ENCODE results near the gene SMAD9. TPM values are rescaled to one million over a fixed set of nuclear protein-coding genes. Genes with fewer than 3 reads are reported as not detected.

The SMAD9 gene
- total and polyA plus RNA-seq, 9 of the 15 experiments (the other 6 are each of a cell fraction or from before 2014, with no cell fraction given): 0.02 to 0.08 (median 0.03) TPM; not detected in 4

DNA sequence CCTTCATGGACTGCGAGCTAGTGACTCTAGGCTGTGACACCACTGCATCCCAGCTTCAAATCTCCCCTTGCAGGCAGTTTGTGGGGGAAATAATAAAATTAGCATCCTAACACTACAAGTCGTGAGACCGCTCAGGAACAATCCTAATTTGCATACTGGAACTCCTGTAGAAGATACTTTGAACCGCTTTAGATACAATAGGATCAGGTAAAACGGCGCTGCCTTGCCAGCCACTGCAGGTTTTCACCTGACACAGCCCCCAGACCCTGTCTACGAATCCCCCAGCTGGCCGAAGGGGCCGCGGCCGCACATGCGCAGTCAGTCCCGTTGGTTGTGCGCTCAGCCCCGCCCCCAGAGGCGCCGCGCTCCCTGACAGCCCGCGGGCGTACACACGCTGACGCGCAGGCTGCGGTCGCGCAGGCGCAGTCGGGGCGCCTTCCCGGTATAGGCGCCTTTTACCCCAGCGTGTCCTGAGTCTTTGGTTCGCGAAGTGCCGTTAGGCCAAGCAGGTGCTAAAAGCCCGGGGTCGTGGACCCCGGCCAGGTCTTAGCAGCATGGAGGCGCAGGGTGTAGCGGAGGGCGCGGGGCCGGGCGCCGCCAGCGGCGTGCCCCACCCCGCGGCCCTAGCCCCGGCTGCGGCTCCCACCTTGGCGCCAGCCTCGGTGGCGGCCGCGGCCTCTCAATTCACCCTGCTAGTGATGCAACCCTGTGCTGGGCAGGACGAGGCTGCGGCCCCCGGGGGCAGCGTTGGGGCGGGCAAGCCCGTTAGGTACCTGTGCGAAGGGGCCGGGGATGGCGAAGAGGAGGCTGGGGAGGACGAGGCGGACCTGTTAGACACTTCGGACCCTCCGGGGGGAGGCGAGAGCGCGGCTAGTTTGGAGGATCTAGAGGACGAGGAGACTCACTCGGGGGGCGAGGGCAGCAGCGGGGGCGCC, 101.0 kb downstream of the SMAD9 start, which contains the start of gene RFXAP:
Gene RFXAP, plus strand, starts transcription at position 419 of the 935 bp plus-strand sequence. Its CDS starts 136 bp downstream, at position 555.
- Histone ChIP-seq H3K27me3 (ENCODE audit: control insufficient read depth in 2 of 2, insufficient read depth in 2 of 2, low read length in 2 of 2) (no peaks in the 10 kb centered on the region), H3K9ac (ENCODE audit: insufficient read depth in 1 of 2, low read depth in 2 of 2, low read length in 2 of 2) (peak within 1 kb of the TSS; percentile 65 to 93), H3K9me3 (replicated peaks; ENCODE audit: control insufficient read depth, insufficient read depth, low read depth, low read length) (no peaks in the 10 kb centered on the region), H2AFZ (ENCODE audit: low read depth, low read length) (peak within 1 kb of the TSS; percentile 94), H3K36me3 (ENCODE audit: control insufficient read depth, insufficient read depth, low read length) (0 out of 3 replicates have a peak, but pooled peaks cover 3% of the 10 kb centered on the region), H3K79me2 (ENCODE audit: control insufficient read depth, insufficient read depth, low read length) (peaks cover 36% of the 10 kb centered on the region), H3K4me3 (peak within 1 kb of the TSS; percentile 78), H3K4me2 (ENCODE audit: insufficient read depth, low read length) (peak within 1 kb of the TSS; percentile 90), H3K9me1 (ENCODE audit: control insufficient read depth, insufficient read depth, low read length) (no peaks in the 10 kb centered on the region), H4K20me1 (replicated peaks; ENCODE audit: control insufficient read depth, insufficient read depth, low read length) (no peaks in the 10 kb centered on the region), H3K27ac (ENCODE audit: extremely low read depth, low read depth, low read length) (peak within 1 kb of the TSS; percentile 69), H3K4me1 (replicated peaks in 1 of 2; ENCODE audit: control insufficient read depth in 2 of 2, insufficient read depth in 2 of 2, low read length in 2 of 2) (peaks cover 8 to 17% of the 10 kb centered on the region in 2 experiments; a peak in 4 of 5 replicates)
- peak; percentile 78 for FAIRE-seq
- POLR2A ChIA-PET: interaction anchor here (0.6 kb wide), 2 partner anchors 469 to 1406 kb away, joined by 3 read pairs; no protein-coding TSS in a partner anchor
- peak; percentile 89 to 93 (median 91) for DNase-seq (ENCODE audit: extremely low read depth in 1 of 4, low spot score in 3 of 4)
- BruUV-seq (replicated peaks): no TSS peak
- in situ Hi-C loops (cut with MboI): no loop called here
- CTCF ChIA-PET (ENCODE audit: low intra/inter-chr PET ratio): no interaction called here
- peak; percentile 89 for ATAC-seq
- 1% methylated on average over 55 of the region's 78 CpGs for WGBS (ENCODE audit: insufficient coverage, low coverage, missing lambda C conversion rate)
- intact Hi-C loops (cut with micrococcal nuclease): loop anchor here (10.0 kb wide), 1 partner anchor 474 kb away; the partner anchor contains the start of gene SPART
- TF ChIP-seq, protein P1, sequence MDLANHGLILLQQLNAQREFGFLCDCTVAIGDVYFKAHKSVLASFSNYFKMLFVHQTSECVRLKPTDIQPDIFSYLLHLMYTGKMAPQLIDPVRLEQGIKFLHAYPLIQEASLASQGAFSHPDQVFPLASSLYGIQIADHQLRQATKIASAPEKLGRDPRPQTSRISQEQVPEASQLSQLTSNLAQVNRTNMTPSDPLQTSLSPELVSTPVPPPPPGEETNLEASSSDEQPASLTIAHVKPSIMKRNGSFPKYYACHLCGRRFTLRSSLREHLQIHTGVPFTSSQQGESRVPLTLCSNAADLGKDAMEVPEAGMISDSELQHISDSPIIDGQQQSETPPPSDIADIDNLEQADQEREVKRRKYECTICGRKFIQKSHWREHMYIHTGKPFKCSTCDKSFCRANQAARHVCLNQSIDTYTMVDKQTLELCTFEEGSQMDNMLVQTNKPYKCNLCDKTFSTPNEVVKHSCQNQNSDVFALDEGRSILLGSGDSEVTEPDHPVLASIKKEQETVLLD (IDR thresholded peaks at IDR 0.05): peak; percentile 68; the same call in 1 of the 2 replicates
- TF ChIP-seq ZNF561 (CRISPR knock-in tag; conservative IDR thresholded peaks at IDR 0.05) (no peak), PML (IDR thresholded peaks at IDR 0.05; ENCODE audit: low read length) (no peak), RFX5 (IDR thresholded peaks at IDR 0.05; ENCODE audit: low read depth, low read length) (no peak), ASH1L (IDR thresholded peaks at IDR 0.05; ENCODE audit: borderline replicate concordance, low read depth, partially characterized antibody) (no peak), SMAD2 (IDR thresholded peaks at IDR 0.05; ENCODE audit: low read depth, low read length) (no peak), MIER1 (IDR thresholded peaks at IDR 0.05; ENCODE audit: low read depth) (no peak), EWSR1 (IDR thresholded peaks at IDR 0.05; ENCODE audit: borderline replicate concordance, low read depth, partially characterized antibody) (no peak), STAG1 (CRISPR knock-in tag; IDR thresholded peaks at IDR 0.05; ENCODE audit: borderline replicate concordance) (no peak), ZNF133 (CRISPR knock-in tag; IDR thresholded peaks at IDR 0.05) (no peak), MAZ (CRISPR knock-in tag; conservative IDR thresholded peaks at IDR 0.05 in 1 of 2, IDR thresholded peaks at IDR 0.05 in 1 of 2) (peak in 1 of 2 experiments; percentile 28; a peak in 1 of 4 replicates), ZNF76 (CRISPR knock-in tag; IDR thresholded peaks at IDR 0.05; ENCODE audit: borderline replicate concordance) (no peak), SMARCC2 (IDR thresholded peaks at IDR 0.05; ENCODE audit: low read depth) (no peak), POLR3G (IDR thresholded peaks at IDR 0.05; ENCODE audit: extremely low read depth, insufficient read length, insufficient replicate concordance) (no peak), RFX7 (CRISPR knock-in tag; IDR thresholded peaks at IDR 0.05) (no peak)
- TF ChIP-seq, protein P2, sequence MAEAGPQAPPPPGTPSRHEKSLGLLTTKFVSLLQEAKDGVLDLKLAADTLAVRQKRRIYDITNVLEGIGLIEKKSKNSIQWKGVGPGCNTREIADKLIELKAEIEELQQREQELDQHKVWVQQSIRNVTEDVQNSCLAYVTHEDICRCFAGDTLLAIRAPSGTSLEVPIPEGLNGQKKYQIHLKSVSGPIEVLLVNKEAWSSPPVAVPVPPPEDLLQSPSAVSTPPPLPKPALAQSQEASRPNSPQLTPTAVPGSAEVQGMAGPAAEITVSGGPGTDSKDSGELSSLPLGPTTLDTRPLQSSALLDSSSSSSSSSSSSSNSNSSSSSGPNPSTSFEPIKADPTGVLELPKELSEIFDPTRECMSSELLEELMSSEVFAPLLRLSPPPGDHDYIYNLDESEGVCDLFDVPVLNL (CRISPR knock-in tag; IDR thresholded peaks at IDR 0.05; ENCODE audit: low read depth): no peak
- TF ChIP-seq, protein P3, sequence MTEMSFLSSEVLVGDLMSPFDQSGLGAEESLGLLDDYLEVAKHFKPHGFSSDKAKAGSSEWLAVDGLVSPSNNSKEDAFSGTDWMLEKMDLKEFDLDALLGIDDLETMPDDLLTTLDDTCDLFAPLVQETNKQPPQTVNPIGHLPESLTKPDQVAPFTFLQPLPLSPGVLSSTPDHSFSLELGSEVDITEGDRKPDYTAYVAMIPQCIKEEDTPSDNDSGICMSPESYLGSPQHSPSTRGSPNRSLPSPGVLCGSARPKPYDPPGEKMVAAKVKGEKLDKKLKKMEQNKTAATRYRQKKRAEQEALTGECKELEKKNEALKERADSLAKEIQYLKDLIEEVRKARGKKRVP (CRISPR knock-in tag; IDR thresholded peaks at IDR 0.05): no peak

Measured in K562 (cell line).